KOPT-K1 (cell line): ENCODE measurements around the gene TNFRSF4.
"Not testable (repeated sequence)": the region's sequence is repeated elsewhere in the genome, so short reads cannot be mapped to it uniquely, and the experiment has no call there.

Experiments
- H3K27ac ChIP-seq: fragments of 200-600 bp; sonication (generic); 2 replicates; pipeline ENCODE4 v1.5.1; 2016; ENCODE audit warnings: antibody characterized with exemption, mild to moderate bottlenecking, low read depth, low read length; ENCODE audit not compliant: poor library complexity, severe bottlenecking
- H3K36me3 ChIP-seq: fragments of 200-600 bp; sonication (generic); 2 replicates; pipeline ENCODE4 v1.5.1; 2017; ENCODE audit warnings: antibody characterized with exemption, mild to moderate bottlenecking, low read length, moderate library complexity; ENCODE audit not compliant: insufficient read depth
- H3K9me3 ChIP-seq: fragments of 200-600 bp; sonication (generic); 2 replicates; pipeline ENCODE4 v1.5.1; 2017; ENCODE audit warnings: antibody characterized with exemption, low read length, mild to moderate bottlenecking; ENCODE audit not compliant: insufficient read depth, poor library complexity, severe bottlenecking

Gene TNFRSF4

GRCh38 chr1:1179983-1180861, 33.7 kb downstream of the TNFRSF4 start:
- Histone ChIP-seq H3K36me3 (no peaks in the 10 kb centered on the region), H3K27ac (no peak overlapping the region), H3K9me3 (no peaks in the 10 kb centered on the region)

- Histone ChIP-seq H3K36me3 (no peaks in the 10 kb centered on the region), H3K9me3 (no peaks in the 10 kb centered on the region), H3K27ac (no peak overlapping the region)
These were observed 34.5 kb downstream of the TNFRSF4 start for GRCh38 chr1:1179346-1179982.

GRCh38 chr1:1178794-1179331, 35.1 kb downstream of the TNFRSF4 start:
- Histone ChIP-seq H3K27ac (no peak overlapping the region), H3K9me3 (no peaks in the 10 kb centered on the region), H3K36me3 (no peaks in the 10 kb centered on the region)

- H3K36me3 ChIP-seq = no peaks in the 10 kb centered on the region
- no peaks in the 10 kb centered on the region for H3K9me3 ChIP-seq
- H3K27ac ChIP-seq = no peak overlapping the region
These were observed 36.3 kb downstream of the TNFRSF4 start for GRCh38 chr1:1177452-1178206.

- H3K9me3 ChIP-seq = no peaks in the 10 kb centered on the region
- H3K27ac ChIP-seq = no peak overlapping the region
- H3K36me3 ChIP-seq = no peaks in the 10 kb centered on the region
These were observed 37.0 kb downstream of the TNFRSF4 start for GRCh38 chr1:1176931-1177330.

GRCh38 chr1:1176063-1176761, 37.7 kb downstream of the TNFRSF4 start:
- H3K9me3 ChIP-seq, H3K27ac ChIP-seq, H3K36me3 ChIP-seq: not testable (repeated sequence)

GRCh38 chr1:1175221-1176062, 38.5 kb downstream of the TNFRSF4 start:
- Histone ChIP-seq H3K36me3 (no peaks in the 10 kb centered on the region), H3K9me3 (no peaks in the 10 kb centered on the region), H3K27ac (peak overlapping the region; percentile 9)

GRCh38 chr1:1173793-1174415, 40.0 kb downstream of the TNFRSF4 start, which contains the start of gene TTLL10:
TSS of gene TTLL10 (plus strand) at chr1:1173880. CDS start at chr1:1179216, 5,336 bp downstream.
- Histone ChIP-seq H3K9me3 (no peaks in the 10 kb centered on the region), H3K27ac (no peak within 1 kb of the TSS), H3K36me3 (no peaks in the 10 kb centered on the region)

GRCh38 chr1:1173061-1173792, 40.7 kb downstream of the TNFRSF4 start:
- Histone ChIP-seq H3K9me3 (no peaks in the 10 kb centered on the region), H3K36me3 (no peaks in the 10 kb centered on the region), H3K27ac (no peak overlapping the region)

- no peaks in the 10 kb centered on the region for H3K9me3 ChIP-seq
- H3K27ac ChIP-seq = no peak overlapping the region
- no peaks in the 10 kb centered on the region for H3K36me3 ChIP-seq
These were observed 42.2 kb downstream of the TNFRSF4 start for GRCh38 chr1:1171546-1172340.

GRCh38 chr1:1171161-1171545, 42.8 kb downstream of the TNFRSF4 start:
- no peak overlapping the region for H3K27ac ChIP-seq
- no peaks in the 10 kb centered on the region for H3K36me3 ChIP-seq
- no peaks in the 10 kb centered on the region for H3K9me3 ChIP-seq

GRCh38 chr1:1170215-1171091, 43.5 kb downstream of the TNFRSF4 start:
- Histone ChIP-seq H3K36me3 (no peaks in the 10 kb centered on the region), H3K9me3 (no peaks in the 10 kb centered on the region), H3K27ac (no peak overlapping the region)
